Measurements from ENCODE around the gene SMPD3.

- TF ChIP-seq CTCF (IDR thresholded peaks at IDR 0.05; ENCODE audit: low read depth, low read length) (no peak), EZH2phosphoT487 (IDR thresholded peaks at IDR 0.05; ENCODE audit: low read depth) (no peak)
Observed at GRCh38 chr16:68422396-68422960, 25.8 kb downstream of the SMPD3 start.
